Spleen (tissue), 11 donors: ENCODE data around the gene LYZL1. TPM values are rescaled to one million over a fixed set of nuclear protein-coding genes. Genes with fewer than 3 reads are reported as not detected.

Source experiments
- DNase-seq: peaks from one replicate; pipeline ENCODE4 v3.0.0-alpha.2; 2020
- H3K27ac ChIP-seq, 8 donors: fragments of 200-600 bp; sonication (generic) in 7 of 8; 1 replicate in 4 of 8; 2 replicates in 4 of 8; pipeline versions ENCODE4 v1.5.0 to v1.8.0; 2016 to 2021; ENCODE audit warnings: inconsistent platforms in 4 of 8, mild to moderate bottlenecking in 4 of 8, moderate library complexity in 1 of 8
- H3K27me3 ChIP-seq, 7 donors: fragments of 200-600 bp; sonication (generic) in 6 of 7; replicated peaks in 1 of 7; 1 replicate in 4 of 7; 2 replicates in 3 of 7; pipeline versions ENCODE4 v1.5.0 to v1.8.0; 2016 to 2021; ENCODE audit warnings: inconsistent platforms in 3 of 7, mild to moderate bottlenecking in 1 of 7
- H3K36me3 ChIP-seq, 6 donors: fragments of 200-600 bp; sonication (generic) in 5 of 6; 1 replicate in 4 of 6; 2 replicates in 2 of 6; pipeline versions ENCODE4 v1.5.0 to v1.8.0; 2016 to 2021; ENCODE audit warnings: inconsistent platforms in 2 of 6
- H3K4me1 ChIP-seq, 6 donors: fragments of 200-600 bp; sonication (generic) in 5 of 6; 1 replicate in 3 of 6; 2 replicates in 3 of 6; pipeline versions ENCODE4 v1.5.0 to v1.8.0; 2016 to 2021; ENCODE audit warnings: inconsistent platforms in 3 of 6
- H3K4me3 ChIP-seq, 8 donors: fragments of 200-600 bp; sonication (generic) in 7 of 8; 1 replicate in 4 of 8; 2 replicates in 4 of 8; pipeline versions ENCODE4 v1.5.0 to v1.8.0; 2016 to 2021; ENCODE audit warnings: inconsistent platforms in 4 of 8, mild to moderate bottlenecking in 4 of 8, moderate library complexity in 2 of 8
- H3K9me3 ChIP-seq, 8 donors: fragments of 200-600 bp; sonication (generic) in 7 of 8; 1 replicate in 4 of 8; 2 replicates in 4 of 8; pipeline versions ENCODE4 v1.5.0 to v1.8.0; 2016 to 2021; ENCODE audit warnings: inconsistent platforms in 4 of 8
- POLR2A ChIP-seq, 3 donors: fragments of 450-650 bp; IDR thresholded peaks; one replicate each; pipeline ENCODE4 v1.5.1; 2017; ENCODE audit warnings: antibody characterized with exemption in 3 of 3, mild to moderate bottlenecking in 1 of 3
- POLR2AphosphoS5 ChIP-seq, 3 donors: sonication (generic); formaldehyde crosslinking; IDR thresholded peaks; one replicate each; pipeline ENCODE4 v1.5.1; 2017; ENCODE audit warnings: antibody characterized with exemption in 3 of 3
- WGBS, 5 donors: extraction: QIAGEN DNeasy Blood & Tissue Kit in 3 of 5; methylation state at CpG; one replicate each; pipeline versions ENCODE4 v1.1.5 to v1.1.7; 2013 to 2018; 5-methylcytosine and 5-hydroxymethylcytosine counted together
- intact Hi-C: fragments of 100-400 bp; cut with DNase I; formaldehyde crosslinking; loops from one replicate; pipeline ENCODE4 v1.15.0; 2023; ENCODE audit warnings: low total_unique reads
- polyA plus RNA-seq, 3 donors: library from polyadenylated mRNA; stranded (reverse); fragments of 200-250 nt; gene quantifications; one replicate each; pipeline ENCODE4 v1.2.1, GENCODE V29; 2013
- total RNA-seq, 7 donors: library from RNA; depleted of rRNA in 3 of 7; stranded (reverse); fragments of >200 nt in 3 of 7; fragmentation: NEBNext Ultra II Directional in 4 of 7; extraction: Animal tissue kit (Norgen Biotek cat#: 25700) in 4 of 7; gene quantifications; one replicate each; pipeline versions ENCODE4 v1.1.0 to v1.2.1, GENCODE V29; 2016 to 2021
- TF ChIP-seq, protein P1 (sequence below), 11 experiments: fragments of 200-600 bp in 7 of 11; fragments of 450-650 bp in 4 of 11; sonication (generic) in 4 of 11; IDR thresholded peaks in 8 of 11; conservative IDR thresholded peaks in 3 of 11; 1 replicate in 7 of 11; 2 replicates in 4 of 11; pipeline versions ENCODE4 v1.4.0 to v1.8.0; 2016 to 2021; ENCODE audit warnings: antibody characterized with exemption in 11 of 11, inconsistent platforms in 4 of 11, mild to moderate bottlenecking in 1 of 11
- donor health status: healthy with polysubstance abuse.
- donor health status: DM: no; HTN: no; CAD: no; lungs with moderate emphysema.
- donor health status: DM: no; HTN: no; CAD: no.
- donor health status: Bipolar disorder and iron deficiency.
- donor health status: healthy.
- donor health status: DM: no; HTN: no; CAD: no.
- donor health status: DM: yes; HTN: yes; CAD: no.

LYZL1 gene
- total and polyA plus RNA-seq, 10 donors, result not detected

DNA sequence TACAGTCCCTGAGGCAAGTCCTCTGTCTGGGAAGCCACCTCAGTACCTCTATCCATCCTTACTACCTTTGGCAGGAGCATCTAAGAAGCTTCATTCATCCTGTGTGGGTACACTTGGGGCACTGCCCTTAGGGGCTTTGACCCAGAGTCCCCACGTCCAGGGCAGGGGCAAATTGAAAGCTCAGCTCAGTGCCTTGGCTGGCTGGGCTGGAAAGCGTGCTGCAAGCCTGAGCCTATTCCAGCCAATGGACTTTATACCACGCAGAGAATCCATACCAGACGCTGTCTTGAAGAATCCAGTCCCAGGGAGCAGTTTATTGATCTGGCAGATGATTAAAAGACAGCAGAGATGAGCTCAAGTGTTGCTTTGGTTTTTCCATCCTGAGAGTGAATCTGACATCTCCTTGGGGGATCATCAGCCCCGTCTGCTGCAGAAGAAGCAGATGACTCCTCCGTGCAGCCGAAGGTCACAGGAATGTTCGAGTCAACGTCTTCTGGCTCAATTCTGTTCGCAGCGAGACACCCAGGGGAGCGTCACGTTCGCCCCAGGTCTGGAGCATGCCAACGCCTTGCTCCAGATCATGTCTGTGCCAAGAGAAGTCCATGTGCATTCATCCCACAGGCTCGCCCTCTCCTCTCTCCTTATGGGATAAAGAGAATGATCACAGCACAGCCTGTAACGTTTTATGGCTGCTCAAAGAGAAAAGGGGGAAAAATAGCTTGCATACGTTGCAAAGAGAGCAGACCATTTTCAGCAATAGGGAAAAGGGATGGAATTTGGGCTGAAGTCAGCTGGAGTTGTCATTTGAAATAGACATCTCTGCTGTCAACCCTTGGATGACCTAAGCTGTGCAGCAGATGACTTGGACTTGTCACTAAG is 35.8 kb upstream of the LYZL1 start:
- H3K9me3 ChIP-seq, result no peaks in the 10 kb centered on the region
- H3K27me3 ChIP-seq, result peaks cover 0 to 15% (median 0%) of the 10 kb centered on the region in 7 donors
- no peaks in the 10 kb centered on the region for H3K36me3 ChIP-seq
- H3K27ac ChIP-seq, result no peak overlapping the region
- WGBS, 5 donors, result 75 to 85% (median 81%) methylated on average over 18 of the region's 18 CpGs
- TF ChIP-seq POLR2AphosphoS5 (IDR thresholded peaks at IDR 0.05) (no peak), POLR2A (IDR thresholded peaks at IDR 0.05) (no peak)
- TF ChIP-seq, protein P1, sequence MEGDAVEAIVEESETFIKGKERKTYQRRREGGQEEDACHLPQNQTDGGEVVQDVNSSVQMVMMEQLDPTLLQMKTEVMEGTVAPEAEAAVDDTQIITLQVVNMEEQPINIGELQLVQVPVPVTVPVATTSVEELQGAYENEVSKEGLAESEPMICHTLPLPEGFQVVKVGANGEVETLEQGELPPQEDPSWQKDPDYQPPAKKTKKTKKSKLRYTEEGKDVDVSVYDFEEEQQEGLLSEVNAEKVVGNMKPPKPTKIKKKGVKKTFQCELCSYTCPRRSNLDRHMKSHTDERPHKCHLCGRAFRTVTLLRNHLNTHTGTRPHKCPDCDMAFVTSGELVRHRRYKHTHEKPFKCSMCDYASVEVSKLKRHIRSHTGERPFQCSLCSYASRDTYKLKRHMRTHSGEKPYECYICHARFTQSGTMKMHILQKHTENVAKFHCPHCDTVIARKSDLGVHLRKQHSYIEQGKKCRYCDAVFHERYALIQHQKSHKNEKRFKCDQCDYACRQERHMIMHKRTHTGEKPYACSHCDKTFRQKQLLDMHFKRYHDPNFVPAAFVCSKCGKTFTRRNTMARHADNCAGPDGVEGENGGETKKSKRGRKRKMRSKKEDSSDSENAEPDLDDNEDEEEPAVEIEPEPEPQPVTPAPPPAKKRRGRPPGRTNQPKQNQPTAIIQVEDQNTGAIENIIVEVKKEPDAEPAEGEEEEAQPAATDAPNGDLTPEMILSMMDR (IDR thresholded peaks at IDR 0.05 in 8 of 11, conservative IDR thresholded peaks at IDR 0.05 in 3 of 11), result no peak
- intact Hi-C loops, result no loop called here
- DNase-seq, result no peak
- no peak overlapping the region for H3K4me3 ChIP-seq
- H3K4me1 ChIP-seq, result peaks cover 0 to 19% (median 3%) of the 10 kb centered on the region in 6 donors

DNA sequence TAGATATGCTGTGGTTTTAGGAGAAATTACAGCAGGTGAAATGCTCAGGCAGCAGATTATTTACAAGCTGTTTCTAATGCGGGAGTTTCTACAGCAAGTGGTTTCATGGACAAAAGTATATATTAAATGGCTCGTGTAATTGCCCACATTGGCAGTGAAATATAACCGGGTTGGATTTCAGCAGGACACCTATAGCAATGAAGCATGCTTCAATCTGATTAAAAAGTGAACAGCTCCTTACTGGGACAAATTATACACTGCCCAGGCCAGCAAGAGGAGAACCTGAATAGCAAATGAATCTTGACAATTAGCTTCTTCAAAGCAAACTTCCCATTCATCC is 35.2 kb upstream of the LYZL1 start:
- TF ChIP-seq POLR2AphosphoS5 (IDR thresholded peaks at IDR 0.05) (no peak), POLR2A (IDR thresholded peaks at IDR 0.05) (no peak)
- TF ChIP-seq, protein P1 (IDR thresholded peaks at IDR 0.05 in 8 of 11, conservative IDR thresholded peaks at IDR 0.05 in 3 of 11), result no peak
- no peak for DNase-seq
- no peaks in the 10 kb centered on the region for H3K36me3 ChIP-seq
- intact Hi-C loops, result no loop called here
- 76 to 89% (median 81%) methylated on average over 3 of the region's 3 CpGs for WGBS, 5 donors
- H3K27me3 ChIP-seq, result peaks cover 0 to 15% (median 0%) of the 10 kb centered on the region in 7 donors
- H3K27ac ChIP-seq, result peak overlapping the region in 1 of 8 donors; percentile 35
- no peak overlapping the region for H3K4me3 ChIP-seq
- no peaks in the 10 kb centered on the region for H3K9me3 ChIP-seq
- peaks cover 0 to 19% (median 3%) of the 10 kb centered on the region in 6 donors for H3K4me1 ChIP-seq

DNA sequence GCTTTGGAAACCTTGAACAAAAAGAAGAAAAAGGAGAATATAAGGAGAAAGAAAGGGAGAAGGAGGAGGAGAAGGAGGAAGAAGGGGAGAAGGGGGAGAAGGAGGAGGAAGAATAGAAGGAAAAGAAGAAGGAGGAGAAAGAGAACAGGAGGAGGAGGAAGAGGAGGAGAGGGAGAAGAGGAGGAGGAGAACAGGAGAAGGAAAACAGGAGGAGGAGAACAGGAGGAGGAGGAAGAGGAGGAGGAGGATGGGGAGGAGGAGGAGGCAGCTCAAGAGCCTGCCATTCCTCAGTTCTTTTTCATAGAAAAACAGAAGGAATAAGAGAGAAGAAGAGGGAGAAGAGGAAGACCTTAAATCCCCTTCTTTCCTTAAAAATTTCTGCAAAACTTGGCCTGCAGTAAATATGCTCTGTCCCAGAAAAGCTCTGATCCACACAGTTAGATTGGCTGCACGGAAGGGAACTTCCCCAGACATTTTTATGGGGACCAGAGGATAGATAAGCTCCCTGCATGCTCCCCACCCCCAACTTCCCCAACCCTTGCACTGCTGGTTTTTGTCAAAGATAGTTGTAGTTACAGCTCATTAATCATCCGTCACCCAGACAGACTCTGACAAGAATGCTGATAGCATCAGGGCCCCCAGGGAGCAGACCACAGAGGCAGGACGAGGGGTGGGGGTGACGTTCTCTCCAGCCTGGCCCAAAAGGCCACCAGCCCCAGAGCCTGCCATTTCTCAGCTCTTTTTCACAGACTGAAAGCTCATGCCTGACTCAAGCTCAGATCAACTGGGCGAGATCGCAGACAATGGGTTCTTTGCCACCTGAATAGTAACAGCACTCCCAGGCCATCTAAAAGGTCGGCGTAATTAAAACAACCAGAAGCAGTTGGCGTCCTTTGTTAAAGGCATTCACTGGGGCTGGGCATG is 34.5 kb upstream of the LYZL1 start:
- Histone ChIP-seq H3K36me3 (no peaks in the 10 kb centered on the region), H3K4me1 (peaks cover 0 to 19% (median 3%) of the 10 kb centered on the region in 6 donors), H3K4me3 (no peak overlapping the region), H3K27ac (peak overlapping the region in 4 of 8 donors; percentile 27 to 41 (median 32)), H3K27me3 (peaks cover 0 to 15% (median 0%) of the 10 kb centered on the region in 7 donors), H3K9me3 (peaks cover 0 to 3% (median 0%) of the 10 kb centered on the region in 8 donors)
- TF ChIP-seq, protein P1 (IDR thresholded peaks at IDR 0.05 in 8 of 11, conservative IDR thresholded peaks at IDR 0.05 in 3 of 11), result no peak
- TF ChIP-seq POLR2AphosphoS5 (IDR thresholded peaks at IDR 0.05) (no peak), POLR2A (IDR thresholded peaks at IDR 0.05) (no peak)
- WGBS, 5 donors, result 30 to 40% (median 33%) methylated on average over 9 of the region's 9 CpGs
- intact Hi-C loops, result no loop called here
- no peak for DNase-seq
